Fibroblast of lung (primary cell): ENCODE data around the gene C3orf70. TPM values are rescaled to one million over a fixed set of nuclear protein-coding genes. Genes with fewer than 3 reads are reported as not detected.

Source experiments
- DNase-seq, 2 donors: peaks; one replicate each; pipeline versions ENCODE4 v3.0.0 to v3.0.0-alpha.2; 2010; ENCODE audit warnings: low read depth in 2 of 2
- H2AFZ ChIP-seq: 2 replicates; pipeline ENCODE4 v1.5.1; 2012; ENCODE audit warnings: low read length, control low read depth, inconsistent platforms
- H3K27ac ChIP-seq: 2 replicates; pipeline ENCODE4 v1.5.1; 2011; ENCODE audit warnings: low read length, control low read depth; ENCODE audit not compliant: insufficient read depth
- H3K27me3 ChIP-seq: 2 replicates; pipeline ENCODE4 v1.5.1; 2011; ENCODE audit warnings: mild to moderate bottlenecking, low read length; ENCODE audit not compliant: control insufficient read depth, insufficient read depth
- H3K36me3 ChIP-seq: 2 replicates; pipeline ENCODE4 v1.5.1; 2011; ENCODE audit warnings: low read length; ENCODE audit not compliant: control insufficient read depth, insufficient read depth
- H3K4me1 ChIP-seq: 2 replicates; pipeline ENCODE4 v1.5.1; 2011; ENCODE audit warnings: low read length; ENCODE audit not compliant: control insufficient read depth, insufficient read depth; ENCODE audit errors: extremely low read depth
- H3K4me2 ChIP-seq: 2 replicates; pipeline ENCODE4 v1.5.1; 2011; ENCODE audit warnings: low read length, control low read depth; ENCODE audit not compliant: insufficient read depth; ENCODE audit errors: extremely low read depth
- H3K4me3 ChIP-seq, 4 experiments: fragments of 200-600 bp in 1 of 4; sonication (generic) in 1 of 4; replicated peaks in 1 of 4; 2 replicates each; pipeline ENCODE4 v1.5.1; 2011 to 2016; ENCODE audit warnings: low read length in 4 of 4, low read depth in 3 of 4, mild to moderate bottlenecking in 3 of 4, control low read depth in 2 of 4, inconsistent platforms in 1 of 4, mixed read lengths in 1 of 4; ENCODE audit not compliant: insufficient read depth in 1 of 4; ENCODE audit errors: control extremely low read depth in 1 of 4
- H3K79me2 ChIP-seq: 2 replicates; pipeline ENCODE4 v1.5.1; 2012; ENCODE audit warnings: mild to moderate bottlenecking, low read length, inconsistent platforms; ENCODE audit not compliant: control insufficient read depth, insufficient read depth
- H3K9ac ChIP-seq: 2 replicates; pipeline ENCODE4 v1.5.1; 2011; ENCODE audit warnings: mild to moderate bottlenecking, low read length, control low read depth; ENCODE audit not compliant: insufficient read depth
- H3K9me3 ChIP-seq: 2 replicates; pipeline ENCODE4 v1.5.1; 2012; ENCODE audit warnings: low read depth, low read length; ENCODE audit not compliant: control insufficient read depth, insufficient read depth
- H4K20me1 ChIP-seq: 2 replicates; pipeline ENCODE4 v1.5.1; 2011; ENCODE audit warnings: low read length; ENCODE audit not compliant: control insufficient read depth, insufficient read depth; ENCODE audit errors: extremely low read depth
- CTCF ChIP-seq, 2 donors: IDR thresholded peaks in 1 of 2; conservative IDR thresholded peaks in 1 of 2; 1 replicate in 1 of 2; 2 replicates in 1 of 2; pipeline ENCODE4 v1.5.1; 2011 to 2012; ENCODE audit warnings: low read length in 2 of 2, control low read depth in 1 of 2, inconsistent platforms in 1 of 2, low read depth in 1 of 2, mild to moderate bottlenecking in 1 of 2
- EZH2 ChIP-seq: IDR thresholded peaks from 2 replicates; pipeline ENCODE4 v1.5.1; 2012; ENCODE audit warnings: low read length, control low read depth, mild to moderate bottlenecking; ENCODE audit errors: missing control alignments
- polyA plus RNA-seq, 2 donors: library from polyadenylated mRNA; depleted of rRNA in 1 of 2; stranded (reverse) in 1 of 2; unstranded in 1 of 2; fragments of >200 nt; gene quantifications; 2 replicates each; pipeline ENCODE4 v1.2.1, GENCODE V29; 2011 to 2012; ENCODE audit warnings: missing spikeins in 1 of 2
- total RNA-seq: library from RNA; depleted of rRNA; stranded (reverse); fragments of >200 nt; gene quantifications from 2 replicates; pipeline ENCODE4 v1.2.1, GENCODE V29; 2014

Gene C3orf70
- total and polyA plus RNA-seq, 2 donors (not counting 1 experiment from before 2014, with no cell fraction given): 0.33 to 4.7 TPM

- Histone ChIP-seq H3K79me2 (no peaks in the 10 kb centered on the region), H3K4me1 (no peaks in the 10 kb centered on the region), H3K27ac (no peak overlapping the region), H3K9ac (no peak overlapping the region), H3K9me3 (no peaks in the 10 kb centered on the region), H3K4me2 (no peak overlapping the region), H3K27me3 (no peaks in the 10 kb centered on the region), H3K4me3 (no peak overlapping the region), H4K20me1 (no peaks in the 10 kb centered on the region), H3K36me3 (no peaks in the 10 kb centered on the region), H2AFZ (no peak overlapping the region)
- no peak for DNase-seq
- TF ChIP-seq EZH2: no peak
- no peak for TF ChIP-seq CTCF (conservative IDR thresholded peaks at IDR 0.05 in 1 of 2, IDR thresholded peaks at IDR 0.05 in 1 of 2; ENCODE audit: low read depth in 1 of 2, low read length in 2 of 2)
These were observed 23.8 kb downstream of the C3orf70 start for GRCh38 chr3:185129083-185129482.

- TF ChIP-seq CTCF (conservative IDR thresholded peaks at IDR 0.05 in 1 of 2, IDR thresholded peaks at IDR 0.05 in 1 of 2; ENCODE audit: low read depth in 1 of 2, low read length in 2 of 2) (no peak), EZH2 (no peak)
- no peaks in the 10 kb centered on the region for H3K9me3 ChIP-seq
- no peak overlapping the region for H2AFZ ChIP-seq
- no peaks in the 10 kb centered on the region for H3K79me2 ChIP-seq
- H3K27me3 ChIP-seq: no peaks in the 10 kb centered on the region
- H3K9ac ChIP-seq: no peak overlapping the region
- H3K36me3 ChIP-seq: no peaks in the 10 kb centered on the region
- no peak overlapping the region for H3K4me2 ChIP-seq
- no peak overlapping the region for H3K27ac ChIP-seq
- H3K4me1 ChIP-seq: no peaks in the 10 kb centered on the region
- no peaks in the 10 kb centered on the region for H4K20me1 ChIP-seq
- H3K4me3 ChIP-seq: no peak overlapping the region
- DNase-seq: no peak
These were observed 26.7 kb downstream of the C3orf70 start for GRCh38 chr3:185126201-185126600.

GRCh38 chr3:185120126-185120525 is 32.7 kb downstream of the C3orf70 start:
- Histone ChIP-seq H3K4me2 (no peak overlapping the region), H3K27me3 (no peaks in the 10 kb centered on the region), H3K36me3 (no peaks in the 10 kb centered on the region), H3K4me3 (no peak overlapping the region), H3K79me2 (no peaks in the 10 kb centered on the region), H3K27ac (no peak overlapping the region), H2AFZ (no peak overlapping the region), H3K9me3 (no peaks in the 10 kb centered on the region), H3K9ac (no peak overlapping the region), H3K4me1 (no peaks in the 10 kb centered on the region), H4K20me1 (no peaks in the 10 kb centered on the region)
- DNase-seq: no peak
- TF ChIP-seq CTCF (conservative IDR thresholded peaks at IDR 0.05 in 1 of 2, IDR thresholded peaks at IDR 0.05 in 1 of 2; ENCODE audit: low read depth in 1 of 2, low read length in 2 of 2): no peak
- no peak for TF ChIP-seq EZH2
